ENCODE measurements around the gene USP12.

- no peak for TF ChIP-seq EZH2 (IDR thresholded peaks at IDR 0.05; ENCODE audit: low read depth, unreplicated experiment)
- no peak for TF ChIP-seq CTCF (conservative IDR thresholded peaks at IDR 0.05; ENCODE audit: low read depth in 2 of 2)
- TF ChIP-seq EZH2phosphoT487 (IDR thresholded peaks at IDR 0.05; ENCODE audit: unreplicated experiment) = no peak
These were observed 148.9 kb downstream of the USP12 start for GRCh38 chr13:27022571-27023311.

Data from GM23338 (cell line).